HepG2 (cell line): ENCODE data around the gene TNFRSF6B. TPM values are rescaled to one million over a fixed set of nuclear protein-coding genes. Genes with fewer than 3 reads are reported as not detected.

Experiments
- HOXA9 ChIP-seq: sonication (generic); formaldehyde crosslinking; IDR thresholded peaks from 2 replicates; pipeline ENCODE4 v1.8.1; 2022; ENCODE audit warnings: missing genetic modification reagents, mild to moderate bottlenecking, moderate library complexity, borderline replicate concordance
- LCORL ChIP-seq, 2 experiments: fragments of 450-650 bp in 1 of 2; sonication (generic) in 1 of 2; formaldehyde crosslinking in 1 of 2; IDR thresholded peaks; 2 replicates each; pipeline versions ENCODE4 v1.5.0 to v1.6.1; 2017 to 2020; ENCODE audit warnings: antibody characterized with exemption in 1 of 2, missing genetic modification reagents in 1 of 2
- MBD4 ChIP-seq: IDR thresholded peaks from 2 replicates; pipeline ENCODE4 v1.6.1; 2012; ENCODE audit warnings: low read length, inconsistent platforms, borderline replicate concordance
- MIER3 ChIP-seq: IDR thresholded peaks from 2 replicates; pipeline ENCODE4 v1.6.1; 2016; ENCODE audit warnings: missing compliant biosample characterization, borderline replicate concordance
- NRL ChIP-seq: sonication (generic); formaldehyde crosslinking; IDR thresholded peaks from 2 replicates; pipeline ENCODE4 v1.5.0; 2020; ENCODE audit warnings: missing genetic modification reagents, mild to moderate bottlenecking, moderate library complexity, borderline replicate concordance
- PHF20 ChIP-seq: sonication (generic); formaldehyde crosslinking; IDR thresholded peaks from 2 replicates; pipeline ENCODE4 v1.5.0; 2020; ENCODE audit warnings: mild to moderate bottlenecking, missing genetic modification reagents
- PHF21A ChIP-seq: sonication (generic); formaldehyde crosslinking; IDR thresholded peaks from 2 replicates; pipeline ENCODE4 v1.5.0; 2020; ENCODE audit warnings: mild to moderate bottlenecking, missing genetic modification reagents
- RBFOX2 ChIP-seq: fragments of 200-400 bp; formaldehyde crosslinking; IDR thresholded peaks from 2 replicates; pipeline ENCODE4 v1.6.1; 2017; ENCODE audit warnings: low read depth, mild to moderate bottlenecking, low read length
- SMC3 ChIP-seq: IDR thresholded peaks from 2 replicates; pipeline ENCODE4 v1.6.1; 2011; ENCODE audit warnings: low read length, improper control_type of control experiment
- THAP7 ChIP-seq: sonication (generic); formaldehyde crosslinking; IDR thresholded peaks from 2 replicates; pipeline ENCODE4 v1.8.1; 2023; ENCODE audit warnings: mild to moderate bottlenecking, missing genetic modification reagents
- ZBTB2 ChIP-seq: sonication (generic); formaldehyde crosslinking; IDR thresholded peaks from 2 replicates; pipeline ENCODE4 v1.8.0; 2022; ENCODE audit warnings: low read depth, missing genetic modification reagents
- ZNF124 ChIP-seq: sonication (generic); formaldehyde crosslinking; IDR thresholded peaks from 2 replicates; pipeline ENCODE4 v1.4.0; 2020; ENCODE audit warnings: missing genetic modification reagents
- ZNF263 ChIP-seq: sonication (generic); formaldehyde crosslinking; IDR thresholded peaks from 2 replicates; pipeline ENCODE4 v1.4.0; 2020; ENCODE audit warnings: missing genetic modification reagents
- ZNF318 ChIP-seq: sonication (generic); formaldehyde crosslinking; IDR thresholded peaks from 2 replicates; pipeline ENCODE4 v1.4.0; 2020; ENCODE audit warnings: mild to moderate bottlenecking, missing genetic modification reagents
- ZNF335 ChIP-seq: sonication (generic); formaldehyde crosslinking; IDR thresholded peaks from 2 replicates; pipeline ENCODE4 v1.4.0; 2020; ENCODE audit warnings: missing genetic modification reagents
- ZNF354B ChIP-seq: sonication (generic); formaldehyde crosslinking; IDR thresholded peaks from 2 replicates; pipeline ENCODE4 v1.8.0; 2022; ENCODE audit warnings: mild to moderate bottlenecking, missing genetic modification reagents
- ZNF75D ChIP-seq: sonication (generic); formaldehyde crosslinking; IDR thresholded peaks from 2 replicates; pipeline ENCODE4 v1.8.1; 2023; ENCODE audit warnings: missing genetic modification reagents, mild to moderate bottlenecking, borderline replicate concordance
- ZNF792 ChIP-seq: IDR thresholded peaks from 2 replicates; pipeline ENCODE4 v1.6.1; 2016
- polyA plus RNA-seq, 8 experiments: library from polyadenylated mRNA; depleted of rRNA in 3 of 8; stranded (reverse) in 7 of 8; unstranded in 1 of 8; fragments of >200 nt; fragmentation: Illumina TruSeq in 4 of 8; extraction: Trizol in 4 of 8; gene quantifications; 2 replicates each; pipeline versions ENCODE4 v1.2.1 to v1.2.3, GENCODE V29; 2011 to 2016; ENCODE audit warnings: low read depth in 4 of 8, missing spikeins in 1 of 8, mixed read lengths in 1 of 8; ENCODE audit not compliant: insufficient read depth in 1 of 8
- total RNA-seq, 5 experiments: library from RNA; depleted of rRNA; stranded (reverse); fragments of >200 nt; fragmentation: Illumina TruSeq; extraction: Trizol; gene quantifications; 2 replicates each; pipeline ENCODE4 v1.2.3, GENCODE V29; 2016; ENCODE audit warnings: low read depth in 1 of 5

Gene TNFRSF6B
- total and polyA plus RNA-seq, 2 of the 13 experiments (the other 11 are each of a cell fraction or from before 2014, with no cell fraction given), result 0.24 TPM; not detected in 1

GRCh38 chr20:63657937-63658748, 38.3 kb upstream of the TNFRSF6B start, which contains the start of gene RTEL1 (continued):
- TF ChIP-seq ZNF263 (CRISPR knock-in tag) (peak; percentile 81), PHF20 (CRISPR knock-in tag) (peak; percentile 98), ZNF335 (CRISPR knock-in tag) (peak; percentile 94), ZNF75D (CRISPR knock-in tag) (peak; percentile 13; the same call in 1 of the 2 replicates), THAP7 (CRISPR knock-in tag) (no peak), ZNF124 (CRISPR knock-in tag) (peak; percentile 80), RBFOX2 (peak; percentile 94), HOXA9 (no peak), ZBTB2 (CRISPR knock-in tag) (no peak), MIER3 (peak; percentile 98; the same call in 1 of the 2 replicates), ZNF318 (peak; percentile 58; the same call in 1 of the 2 replicates), ZNF354B (CRISPR knock-in tag) (peak; percentile 83), NRL (CRISPR knock-in tag) (peak; percentile 78), MBD4 (no peak), SMC3 (no peak), LCORL (IDR thresholded peaks at IDR 0.05) (no peak; the same call in 1 of the 2 replicates), LCORL (CRISPR knock-in tag; IDR thresholded peaks at IDR 0.05) (peak; percentile 84; the same call in 1 of the 2 replicates), PHF21A (CRISPR knock-in tag) (peak; percentile 83), ZNF792 (CRISPR knock-in tag) (peak; percentile 80; the same call in 1 of the 2 replicates)
